ENCODE results near the gene VPS16.
A peak's percentile ranks its signal among the peaks of the same experiment; 100 is the strongest.

The VPS16 gene

DNA sequence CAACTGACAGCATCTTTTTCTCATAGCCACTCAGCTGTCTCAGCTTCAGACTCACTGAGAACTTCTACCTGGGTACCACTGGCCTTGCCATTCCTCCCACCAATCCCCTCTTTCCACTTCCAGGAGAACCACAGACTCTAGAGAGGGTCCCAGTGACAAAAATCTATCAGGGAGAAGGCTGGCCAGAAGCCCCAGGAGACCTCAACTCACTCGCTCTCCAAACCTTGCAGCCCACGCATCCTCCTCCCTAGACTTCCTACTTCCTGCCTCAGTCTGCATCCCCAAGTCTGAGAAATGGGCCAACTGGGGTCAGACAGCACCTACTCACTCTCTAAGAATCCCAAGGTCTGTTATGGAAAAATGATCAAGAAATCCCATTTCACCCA lies 23.2 kb upstream of the VPS16 start (continued):
- TF ChIP-seq SNAI2 (CRISPR knock-in tag; IDR thresholded peaks at IDR 0.05) (no peak), OSR1 (CRISPR knock-in tag; IDR thresholded peaks at IDR 0.05) (no peak), ESRRG (CRISPR knock-in tag; IDR thresholded peaks at IDR 0.05) (no peak), ZFP30 (CRISPR knock-in tag; IDR thresholded peaks at IDR 0.05) (no peak), CSDC2 (CRISPR knock-in tag; IDR thresholded peaks at IDR 0.05) (no peak), ZNF8 (CRISPR knock-in tag; IDR thresholded peaks at IDR 0.05) (no peak)
- TF ChIP-seq, protein P1, sequence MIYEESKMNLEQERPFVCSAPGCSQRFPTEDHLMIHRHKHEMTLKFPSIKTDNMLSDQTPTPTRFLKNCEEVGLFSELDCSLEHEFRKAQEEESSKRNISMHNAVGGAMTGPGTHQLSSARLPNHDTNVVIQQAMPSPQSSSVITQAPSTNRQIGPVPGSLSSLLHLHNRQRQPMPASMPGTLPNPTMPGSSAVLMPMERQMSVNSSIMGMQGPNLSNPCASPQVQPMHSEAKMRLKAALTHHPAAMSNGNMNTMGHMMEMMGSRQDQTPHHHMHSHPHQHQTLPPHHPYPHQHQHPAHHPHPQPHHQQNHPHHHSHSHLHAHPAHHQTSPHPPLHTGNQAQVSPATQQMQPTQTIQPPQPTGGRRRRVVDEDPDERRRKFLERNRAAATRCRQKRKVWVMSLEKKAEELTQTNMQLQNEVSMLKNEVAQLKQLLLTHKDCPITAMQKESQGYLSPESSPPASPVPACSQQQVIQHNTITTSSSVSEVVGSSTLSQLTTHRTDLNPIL (CRISPR knock-in tag; IDR thresholded peaks at IDR 0.05; ENCODE audit: low read depth) = no peak
- TF ChIP-seq, protein P2, sequence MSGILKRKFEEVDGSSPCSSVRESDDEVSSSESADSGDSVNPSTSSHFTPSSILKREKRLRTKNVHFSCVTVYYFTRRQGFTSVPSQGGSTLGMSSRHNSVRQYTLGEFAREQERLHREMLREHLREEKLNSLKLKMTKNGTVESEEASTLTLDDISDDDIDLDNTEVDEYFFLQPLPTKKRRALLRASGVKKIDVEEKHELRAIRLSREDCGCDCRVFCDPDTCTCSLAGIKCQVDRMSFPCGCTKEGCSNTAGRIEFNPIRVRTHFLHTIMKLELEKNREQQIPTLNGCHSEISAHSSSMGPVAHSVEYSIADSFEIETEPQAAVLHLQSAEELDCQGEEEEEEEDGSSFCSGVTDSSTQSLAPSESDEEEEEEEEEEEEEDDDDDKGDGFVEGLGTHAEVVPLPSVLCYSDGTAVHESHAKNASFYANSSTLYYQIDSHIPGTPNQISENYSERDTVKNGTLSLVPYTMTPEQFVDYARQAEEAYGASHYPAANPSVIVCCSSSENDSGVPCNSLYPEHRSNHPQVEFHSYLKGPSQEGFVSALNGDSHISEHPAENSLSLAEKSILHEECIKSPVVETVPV (CRISPR knock-in tag; IDR thresholded peaks at IDR 0.05) = no peak

DNA sequence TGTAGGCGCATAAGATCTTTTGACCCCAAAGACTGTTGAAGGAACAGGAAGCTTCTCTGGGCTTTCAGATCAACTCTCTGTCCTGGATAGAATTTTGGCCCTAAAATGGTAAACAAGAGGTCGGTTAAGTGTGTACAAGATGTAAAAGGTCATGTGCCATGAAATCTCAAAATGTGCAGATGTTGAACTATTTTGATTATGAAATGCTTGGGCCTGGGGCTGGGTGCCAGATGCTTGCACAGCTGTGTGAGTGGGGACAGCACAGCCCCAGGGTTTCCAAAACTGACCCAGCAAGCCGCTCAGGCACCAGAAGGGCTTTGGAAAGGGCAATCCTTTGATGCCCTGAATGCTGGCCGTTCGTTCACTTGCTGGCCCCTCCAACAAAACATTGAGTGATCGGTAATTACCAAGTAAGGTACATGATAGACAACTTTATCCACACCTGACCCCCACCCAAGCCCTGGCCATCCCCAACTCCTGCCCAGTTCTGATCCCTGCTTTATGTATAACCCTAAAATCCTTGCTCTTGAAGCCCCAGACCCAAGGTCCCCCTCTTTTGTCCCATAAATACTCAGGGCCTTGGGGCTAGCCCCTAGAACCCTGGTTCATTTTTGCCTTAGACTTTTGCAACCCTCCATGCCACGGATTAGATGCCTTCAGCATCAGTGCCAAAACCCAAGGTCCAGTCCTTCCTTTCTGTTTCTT lies 22.5 kb upstream of the VPS16 start:
- TF ChIP-seq SNAI2 (CRISPR knock-in tag; IDR thresholded peaks at IDR 0.05) (no peak), BACH2 (CRISPR knock-in tag; IDR thresholded peaks at IDR 0.05; ENCODE audit: borderline replicate concordance) (no peak), ZNF565 (CRISPR knock-in tag; conservative IDR thresholded peaks at IDR 0.05; ENCODE audit: low read depth) (no peak), ZFP3 (CRISPR knock-in tag; IDR thresholded peaks at IDR 0.05) (no peak), ZNF70 (CRISPR knock-in tag; IDR thresholded peaks at IDR 0.05) (no peak), ZC3H10 (CRISPR knock-in tag; IDR thresholded peaks at IDR 0.05) (no peak), ARNTL (CRISPR knock-in tag; IDR thresholded peaks at IDR 0.05; ENCODE audit: borderline replicate concordance, low read depth) (no peak)
- TF ChIP-seq, protein P2 (CRISPR knock-in tag; IDR thresholded peaks at IDR 0.05) = no peak
- no peak for ATAC-seq

DNA sequence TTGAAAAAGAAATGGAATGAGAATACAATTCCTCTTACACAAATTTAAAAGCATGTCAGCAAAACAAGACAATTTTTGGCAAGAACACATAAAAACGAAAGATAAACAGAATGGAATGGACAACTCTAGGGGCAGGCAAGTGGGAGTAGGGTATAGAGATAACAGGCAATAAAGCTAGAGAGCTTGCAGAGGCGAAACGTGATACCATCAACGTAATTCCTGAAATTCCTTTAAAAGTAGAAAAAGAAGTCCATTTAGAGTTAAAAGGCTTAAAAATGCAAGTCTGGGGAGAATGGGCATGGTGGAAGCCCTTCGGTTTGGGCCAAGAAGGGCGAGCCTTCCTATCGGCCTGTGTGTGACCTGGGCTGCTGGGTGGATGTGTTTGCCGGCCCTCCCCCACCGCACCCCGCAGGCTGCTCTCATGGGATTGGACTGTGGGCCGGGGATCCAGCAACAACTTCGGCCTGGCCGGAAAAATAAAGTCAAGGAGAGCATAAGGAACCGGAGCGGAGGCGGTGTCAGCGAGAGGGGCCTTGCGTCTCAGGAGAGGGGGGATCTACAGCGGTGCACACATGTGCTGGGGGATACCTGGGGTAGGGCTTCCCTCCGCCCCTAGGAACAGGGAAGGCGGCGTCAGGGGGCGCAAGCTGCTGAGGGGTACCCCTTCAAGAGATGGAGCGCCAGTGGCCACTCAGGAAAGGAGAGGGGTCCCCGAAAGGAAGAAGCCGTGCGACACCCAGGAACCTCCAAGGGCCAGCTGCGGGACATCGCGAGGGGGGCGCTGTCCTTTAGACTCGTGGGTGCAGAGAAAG lies 20.3 kb upstream of the VPS16 start:
- peak; percentile 82 for ATAC-seq
- peak; percentile 55 for TF ChIP-seq ISL1 (CRISPR knock-in tag; IDR thresholded peaks at IDR 0.05)
- TF ChIP-seq, protein P2 (CRISPR knock-in tag; IDR thresholded peaks at IDR 0.05) = no peak

DNA sequence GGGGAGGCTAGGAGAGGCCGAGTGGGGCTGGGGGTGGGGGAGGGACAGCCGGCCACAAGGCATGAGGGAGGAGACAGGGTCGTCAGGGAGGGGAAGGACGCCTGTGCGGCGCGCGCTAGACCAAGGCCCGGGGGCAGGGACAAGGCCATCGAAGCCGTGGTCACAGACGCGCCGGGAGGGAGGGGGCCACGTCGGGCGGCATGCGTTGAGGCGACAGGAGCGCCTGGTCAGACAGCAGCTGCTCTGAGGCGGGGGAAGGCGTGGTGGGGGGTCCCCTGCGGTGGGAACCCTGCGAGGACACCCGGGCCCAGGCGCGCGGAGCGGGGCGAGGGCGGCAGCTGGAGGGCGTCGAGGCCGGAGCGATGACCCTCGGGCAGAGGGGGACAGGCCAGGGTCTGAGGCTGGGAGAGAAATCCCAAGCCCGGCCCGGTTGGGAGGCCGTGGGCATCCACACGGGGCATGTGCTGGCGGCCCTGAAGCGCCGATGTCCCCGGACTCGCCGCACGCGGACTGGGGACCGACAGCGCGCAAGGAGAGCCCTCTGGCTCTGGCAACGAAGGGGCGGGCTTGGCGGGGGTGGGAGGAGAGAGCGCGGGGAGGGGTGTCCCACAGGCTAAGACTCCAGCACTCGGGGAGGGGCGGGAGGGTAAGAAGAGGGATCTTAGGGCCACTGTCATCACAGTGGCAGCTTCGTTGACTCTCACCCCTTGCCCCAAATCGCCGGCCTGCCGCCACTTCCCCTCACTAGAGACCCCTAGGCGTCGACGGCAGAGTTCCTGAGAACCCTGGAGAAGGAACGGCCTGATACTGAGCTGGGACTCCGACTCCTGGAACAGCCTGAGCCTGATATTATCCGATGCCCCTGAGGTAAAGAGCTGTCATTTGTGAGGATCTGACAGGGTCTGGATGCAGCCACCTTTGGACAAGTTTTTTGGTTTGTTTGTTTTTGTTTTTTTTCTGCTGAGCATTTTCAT lies 19.4 kb upstream of the VPS16 start:
- TF ChIP-seq, protein P1 (CRISPR knock-in tag; IDR thresholded peaks at IDR 0.05; ENCODE audit: low read depth) = no peak
- TF ChIP-seq ARNTL (CRISPR knock-in tag; IDR thresholded peaks at IDR 0.05; ENCODE audit: borderline replicate concordance, low read depth) = no peak
- TF ChIP-seq BACH2 (CRISPR knock-in tag; IDR thresholded peaks at IDR 0.05; ENCODE audit: borderline replicate concordance) = no peak
- no peak for TF ChIP-seq SNAI2 (CRISPR knock-in tag; IDR thresholded peaks at IDR 0.05)
- no peak for TF ChIP-seq TCF4 (CRISPR knock-in tag; IDR thresholded peaks at IDR 0.05; ENCODE audit: borderline replicate concordance)
- TF ChIP-seq, protein P3, sequence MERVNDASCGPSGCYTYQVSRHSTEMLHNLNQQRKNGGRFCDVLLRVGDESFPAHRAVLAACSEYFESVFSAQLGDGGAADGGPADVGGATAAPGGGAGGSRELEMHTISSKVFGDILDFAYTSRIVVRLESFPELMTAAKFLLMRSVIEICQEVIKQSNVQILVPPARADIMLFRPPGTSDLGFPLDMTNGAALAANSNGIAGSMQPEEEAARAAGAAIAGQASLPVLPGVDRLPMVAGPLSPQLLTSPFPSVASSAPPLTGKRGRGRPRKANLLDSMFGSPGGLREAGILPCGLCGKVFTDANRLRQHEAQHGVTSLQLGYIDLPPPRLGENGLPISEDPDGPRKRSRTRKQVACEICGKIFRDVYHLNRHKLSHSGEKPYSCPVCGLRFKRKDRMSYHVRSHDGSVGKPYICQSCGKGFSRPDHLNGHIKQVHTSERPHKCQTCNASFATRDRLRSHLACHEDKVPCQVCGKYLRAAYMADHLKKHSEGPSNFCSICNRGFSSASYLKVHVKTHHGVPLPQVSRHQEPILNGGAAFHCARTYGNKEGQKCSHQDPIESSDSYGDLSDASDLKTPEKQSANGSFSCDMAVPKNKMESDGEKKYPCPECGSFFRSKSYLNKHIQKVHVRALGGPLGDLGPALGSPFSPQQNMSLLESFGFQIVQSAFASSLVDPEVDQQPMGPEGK (CRISPR knock-in tag; IDR thresholded peaks at IDR 0.05; ENCODE audit: borderline replicate concordance) = no peak
- TF ChIP-seq ZFP3 (CRISPR knock-in tag; IDR thresholded peaks at IDR 0.05) = no peak
- TF ChIP-seq ZNF70 (CRISPR knock-in tag; IDR thresholded peaks at IDR 0.05) = no peak
- TF ChIP-seq ZNF8 (CRISPR knock-in tag; IDR thresholded peaks at IDR 0.05) = no peak
- ATAC-seq = peak; percentile 38

Data from SK-N-SH treated with all-trans-retinoic acid at 6 μM for 48 hours (cell line).